K562 (cell line): Measurements from ENCODE around the gene FAM136A. TPM values are rescaled to one million over a fixed set of nuclear protein-coding genes. Genes with fewer than 3 reads are reported as not detected.

Source experiments
- CBX1 ChIP-seq: sonication (generic); IDR thresholded peaks from 2 replicates; pipeline ENCODE4 v1.6.1; 2016; ENCODE audit warnings: antibody characterized with exemption, low read depth, mild to moderate bottlenecking
- CC2D1A ChIP-seq: fragments of 450-650 bp; IDR thresholded peaks from 2 replicates; pipeline ENCODE4 v1.6.1; 2017; ENCODE audit warnings: mild to moderate bottlenecking
- CTCF ChIP-seq, 3 experiments: IDR thresholded peaks in 2 of 3; conservative IDR thresholded peaks in 1 of 3; 2 replicates each; pipeline ENCODE4 v1.5.1; 2011 to 2012; ENCODE audit warnings: low read length in 3 of 3, mild to moderate bottlenecking in 3 of 3, control low read depth in 2 of 3, improper control_type of control experiment in 1 of 3, inconsistent platforms in 1 of 3, low read depth in 1 of 3, mixed read lengths in 1 of 3, moderate library complexity in 1 of 3; ENCODE audit not compliant: insufficient read depth in 2 of 3
- EP300 ChIP-seq: IDR thresholded peaks from 2 replicates; pipeline ENCODE4 v1.6.1; 2012; ENCODE audit warnings: low read length, improper control_type of control experiment
- HDAC6 ChIP-seq: IDR thresholded peaks from 2 replicates; pipeline ENCODE4 v1.6.1; 2012; ENCODE audit warnings: low read depth, mild to moderate bottlenecking, control low read depth, inconsistent platforms, low read length, moderate library complexity
- KLF16 ChIP-seq: IDR thresholded peaks from 2 replicates; pipeline ENCODE4 v1.6.1; 2016; ENCODE audit warnings: antibody characterized with exemption
- L3MBTL2 ChIP-seq: fragments of 450-650 bp; IDR thresholded peaks from 2 replicates; pipeline ENCODE4 v1.6.1; 2016; ENCODE audit warnings: mild to moderate bottlenecking, moderate library complexity
- MTA1 ChIP-seq: fragments of 450-650 bp; IDR thresholded peaks from 2 replicates; pipeline ENCODE4 v1.6.1; 2017; ENCODE audit warnings: borderline replicate concordance
- NCOR1 ChIP-seq: fragments of 450-650 bp; IDR thresholded peaks from 2 replicates; pipeline ENCODE4 v1.6.1; 2016; ENCODE audit warnings: mild to moderate bottlenecking, moderate library complexity
- PBX2 ChIP-seq, 2 experiments: IDR thresholded peaks in 1 of 2; conservative IDR thresholded peaks in 1 of 2; 2 replicates each; pipeline ENCODE4 v1.6.1; 2016; ENCODE audit warnings: low read depth in 2 of 2, mild to moderate bottlenecking in 1 of 2, missing compliant biosample characterization in 1 of 2, missing genetic modification characterization in 1 of 2, moderate library complexity in 1 of 2
- REST ChIP-seq, 2 experiments: fragments of 450-650 bp; formaldehyde crosslinking in 1 of 2; IDR thresholded peaks; 2 replicates each; pipeline versions ENCODE4 v1.4.0 to v1.6.1; 2014 to 2020; ENCODE audit warnings: mild to moderate bottlenecking in 2 of 2, borderline replicate concordance in 1 of 2, low read depth in 1 of 2
- SMC3 ChIP-seq: conservative IDR thresholded peaks from 2 replicates; pipeline ENCODE4 v1.6.1; 2011; ENCODE audit warnings: low read depth, low read length, improper control_type of control experiment; ENCODE audit not compliant: insufficient read depth
- TOE1 ChIP-seq, 2 experiments: fragments of 450-650 bp in 1 of 2; sonication (generic) in 1 of 2; formaldehyde crosslinking in 1 of 2; IDR thresholded peaks; 2 replicates each; pipeline versions ENCODE4 v1.7.1 to v1.8.0; 2016 to 2022; ENCODE audit warnings: borderline replicate concordance in 2 of 2, mild to moderate bottlenecking in 2 of 2, antibody characterized with exemption in 1 of 2, inconsistent platforms in 1 of 2, low read depth in 1 of 2, missing genetic modification reagents in 1 of 2, moderate library complexity in 1 of 2
- polyA plus RNA-seq, 8 experiments: library from polyadenylated mRNA; depleted of rRNA in 4 of 8; stranded (reverse) in 5 of 8; unstranded in 3 of 8; fragments of >200 nt; fragmentation: Nextera tagmentation in 2 of 8; fragmentation: Illumina TruSeq in 1 of 8; extraction: Ambion mirVana in 2 of 8; extraction: Trizol in 1 of 8; gene quantifications; 2 replicates each; pipeline versions ENCODE4 v1.2.1 to v1.2.3, GENCODE V29; 2011 to 2014; ENCODE audit warnings: inconsistent platforms in 1 of 8, missing spikeins in 1 of 8
- total RNA-seq, 7 experiments: library from RNA; depleted of rRNA in 6 of 7; stranded (reverse); fragments of >200 nt in 6 of 7; fragmentation: Illumina TruSeq in 2 of 7; extraction: Trizol in 2 of 7; gene quantifications; 2 replicates each; pipeline versions ENCODE4 v1.2.1 to v1.2.3, GENCODE V29; 2011 to 2021; ENCODE audit warnings: low replicate concordance in 1 of 7

FAM136A gene
- total and polyA plus RNA-seq, 9 of the 15 experiments (the other 6 are each of a cell fraction or from before 2014, with no cell fraction given): 89.0 to 151 (median 104) TPM

GRCh38 chr2:70340761-70341476, 39.1 kb upstream of the FAM136A start (continued):
- TF ChIP-seq NCOR1: no peak
- TF ChIP-seq CTCF (IDR thresholded peaks at IDR 0.05 in 2 of 3, conservative IDR thresholded peaks at IDR 0.05 in 1 of 3; ENCODE audit: insufficient read depth in 2 of 3, low read depth in 1 of 3, low read length in 3 of 3): peak; percentile 81 to 89 (median 89)
- peak; percentile 75; the same call in 1 of the 2 replicates for TF ChIP-seq TOE1 (IDR thresholded peaks at IDR 0.05; ENCODE audit: borderline replicate concordance)
- no peak for TF ChIP-seq TOE1 (CRISPR knock-in tag; IDR thresholded peaks at IDR 0.05; ENCODE audit: borderline replicate concordance, low read depth)
- 0 out of 2 replicates have a peak, but pooled peaks have one; percentile 66 for TF ChIP-seq CC2D1A
- TF ChIP-seq L3MBTL2: no peak
- TF ChIP-seq HDAC6: no peak
- peak; percentile 73; the same call in 1 of the 2 replicates for TF ChIP-seq REST (IDR thresholded peaks at IDR 0.05; ENCODE audit: borderline replicate concordance)
- TF ChIP-seq REST (CRISPR knock-in tag; IDR thresholded peaks at IDR 0.05; ENCODE audit: low read depth): no peak
- TF ChIP-seq EP300: no peak
- no peak for TF ChIP-seq KLF16
- TF ChIP-seq SMC3: peak; percentile 74
- TF ChIP-seq CBX1: no peak
- TF ChIP-seq MTA1: no peak
- TF ChIP-seq PBX2 (CRISPR knock-in tag; IDR thresholded peaks at IDR 0.05; ENCODE audit: low read depth): no peak
- TF ChIP-seq PBX2 (tag; conservative IDR thresholded peaks at IDR 0.05; ENCODE audit: low read depth): no peak
